Measurements from ENCODE around the gene MAEL.

GRCh38 chr1:166953491-166953890 lies 35.6 kb upstream of the MAEL start:
- TF ChIP-seq CTCF (IDR thresholded peaks at IDR 0.05; ENCODE audit: low read depth, low read length) (no peak), EZH2phosphoT487 (IDR thresholded peaks at IDR 0.05; ENCODE audit: low read depth) (no peak)

Measured in OCI-LY3 (cell line).